Measurements from ENCODE around the gene DNAI1.

DNA sequence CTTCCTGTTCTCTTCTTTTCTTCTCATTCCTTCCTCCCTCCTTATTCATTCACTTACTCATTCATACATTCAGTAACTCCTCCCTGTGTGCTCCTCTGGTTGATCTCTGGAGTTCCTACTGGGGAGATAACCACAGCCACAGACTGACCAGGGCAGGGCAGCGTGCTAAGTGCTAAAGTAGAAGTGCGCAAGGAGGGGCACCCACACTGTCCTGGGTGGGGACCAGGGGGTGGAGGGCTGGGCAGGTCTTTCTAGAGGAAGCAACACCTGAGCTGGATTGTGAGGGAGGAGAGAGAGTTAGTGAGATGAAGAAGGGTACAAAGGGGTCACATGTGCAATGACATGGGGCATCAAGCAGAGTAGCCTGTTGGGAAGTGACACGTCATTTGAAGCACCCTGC lies 50.3 kb downstream of the DNAI1 start:
- no peak for TF ChIP-seq EZH2 (IDR thresholded peaks at IDR 0.05; ENCODE audit: low read length)
- TF ChIP-seq, protein P1, sequence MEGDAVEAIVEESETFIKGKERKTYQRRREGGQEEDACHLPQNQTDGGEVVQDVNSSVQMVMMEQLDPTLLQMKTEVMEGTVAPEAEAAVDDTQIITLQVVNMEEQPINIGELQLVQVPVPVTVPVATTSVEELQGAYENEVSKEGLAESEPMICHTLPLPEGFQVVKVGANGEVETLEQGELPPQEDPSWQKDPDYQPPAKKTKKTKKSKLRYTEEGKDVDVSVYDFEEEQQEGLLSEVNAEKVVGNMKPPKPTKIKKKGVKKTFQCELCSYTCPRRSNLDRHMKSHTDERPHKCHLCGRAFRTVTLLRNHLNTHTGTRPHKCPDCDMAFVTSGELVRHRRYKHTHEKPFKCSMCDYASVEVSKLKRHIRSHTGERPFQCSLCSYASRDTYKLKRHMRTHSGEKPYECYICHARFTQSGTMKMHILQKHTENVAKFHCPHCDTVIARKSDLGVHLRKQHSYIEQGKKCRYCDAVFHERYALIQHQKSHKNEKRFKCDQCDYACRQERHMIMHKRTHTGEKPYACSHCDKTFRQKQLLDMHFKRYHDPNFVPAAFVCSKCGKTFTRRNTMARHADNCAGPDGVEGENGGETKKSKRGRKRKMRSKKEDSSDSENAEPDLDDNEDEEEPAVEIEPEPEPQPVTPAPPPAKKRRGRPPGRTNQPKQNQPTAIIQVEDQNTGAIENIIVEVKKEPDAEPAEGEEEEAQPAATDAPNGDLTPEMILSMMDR (optimal IDR thresholded peaks at IDR 0.05 in 1 of 3, IDR thresholded peaks at IDR 0.05 in 1 of 3, conservative IDR thresholded peaks at IDR 0.05 in 1 of 3; ENCODE audit: extremely low read depth in 1 of 3, insufficient read depth in 2 of 3, low read length in 3 of 3) = no peak
